ENCODE results near the gene NAGPA.

GRCh38 chr16:5024632-5025031 lies 9.1 kb downstream of the NAGPA start:
- TF ChIP-seq CTCF (IDR thresholded peaks at IDR 0.05; ENCODE audit: insufficient read depth, low read length) (no peak), REST (IDR thresholded peaks at IDR 0.05; ENCODE audit: insufficient replicate concordance, low read depth) (no peak), GABPA (IDR thresholded peaks at IDR 0.05; ENCODE audit: low read depth) (no peak)
